Liver (tissue), 9 donors: ENCODE data around the gene RAD51B. TPM values are rescaled to one million over a fixed set of nuclear protein-coding genes. Genes with fewer than 3 reads are reported as not detected.

Experiments
- DNase-seq: peaks from one replicate; pipeline ENCODE4 v3.0.0-alpha.2; 2017; ENCODE audit warnings: low spot score
- H3K27ac ChIP-seq, 2 donors: one replicate each; pipeline ENCODE4 v1.7.0; 2013; ENCODE audit warnings: inconsistent platforms in 2 of 2, low read length in 2 of 2, control low read depth in 1 of 2, low read depth in 1 of 2, mild to moderate bottlenecking in 1 of 2
- H3K27me3 ChIP-seq, 4 donors: one replicate each; pipeline versions ENCODE4 v1.6.1 to v1.7.0; 2013; ENCODE audit warnings: low read length in 3 of 4, inconsistent platforms in 1 of 4, mild to moderate bottlenecking in 1 of 4, moderate library complexity in 1 of 4; ENCODE audit not compliant: control insufficient read depth in 4 of 4, insufficient read depth in 4 of 4
- H3K36me3 ChIP-seq, 4 donors: one replicate each; pipeline versions ENCODE4 v1.6.1 to v1.7.0; 2013; ENCODE audit warnings: low read length in 3 of 4, mild to moderate bottlenecking in 3 of 4, low read depth in 1 of 4, moderate library complexity in 1 of 4; ENCODE audit not compliant: control insufficient read depth in 4 of 4, insufficient read depth in 3 of 4
- H3K4me1 ChIP-seq, 4 donors: one replicate each; pipeline versions ENCODE4 v1.6.1 to v1.7.0; 2013; ENCODE audit warnings: low read length in 3 of 4, mild to moderate bottlenecking in 3 of 4, moderate library complexity in 1 of 4; ENCODE audit not compliant: control insufficient read depth in 4 of 4, insufficient read depth in 4 of 4
- H3K4me3 ChIP-seq, 3 donors: one replicate each; pipeline versions ENCODE4 v1.6.1 to v1.7.0; 2013; ENCODE audit warnings: low read length in 3 of 3, control low read depth in 1 of 3, low read depth in 1 of 3, mild to moderate bottlenecking in 1 of 3
- H3K9ac ChIP-seq, 2 donors: one replicate each; pipeline ENCODE4 v1.7.0; 2013; ENCODE audit warnings: low read length in 2 of 2, mild to moderate bottlenecking in 2 of 2, moderate library complexity in 2 of 2, control low read depth in 1 of 2, low read depth in 1 of 2
- H3K9me3 ChIP-seq, 4 donors: one replicate each; pipeline versions ENCODE4 v1.6.1 to v1.7.0; 2013; ENCODE audit warnings: low read length in 3 of 4; ENCODE audit not compliant: control insufficient read depth in 4 of 4
- ATF3 ChIP-seq: IDR thresholded peaks from 2 replicates; pipeline ENCODE4 v1.6.1; 2016; ENCODE audit warnings: antibody characterized with exemption
- CTCF ChIP-seq: fragments of 150-350 bp; IDR thresholded peaks from 2 replicates; pipeline ENCODE4 v1.5.1; 2017; ENCODE audit warnings: improper control_type of control experiment, low read depth, low read length; ENCODE audit not compliant: missing input control
- EGR1 ChIP-seq, 2 donors: IDR thresholded peaks; 2 replicates each; pipeline ENCODE4 v1.6.1; 2016 to 2018; ENCODE audit warnings: antibody characterized with exemption in 2 of 2, low read depth in 2 of 2
- FOXA1 ChIP-seq: IDR thresholded peaks from 2 replicates; pipeline ENCODE4 v1.6.1; 2016; ENCODE audit warnings: antibody characterized with exemption
- FOXA2 ChIP-seq: IDR thresholded peaks from 2 replicates; pipeline ENCODE4 v1.6.1; 2016; ENCODE audit warnings: antibody characterized with exemption
- GABPA ChIP-seq, 2 donors: IDR thresholded peaks in 1 of 2; conservative IDR thresholded peaks in 1 of 2; 2 replicates each; pipeline ENCODE4 v1.6.1; 2016; ENCODE audit warnings: antibody characterized with exemption in 2 of 2, mild to moderate bottlenecking in 1 of 2, moderate library complexity in 1 of 2
- HNF4A ChIP-seq, 2 donors: conservative IDR thresholded peaks; 2 replicates each; pipeline ENCODE4 v1.6.1; 2016; ENCODE audit warnings: antibody characterized with exemption in 2 of 2, mild to moderate bottlenecking in 2 of 2
- HNF4G ChIP-seq: IDR thresholded peaks from 2 replicates; pipeline ENCODE4 v1.6.1; 2016; ENCODE audit warnings: antibody characterized with exemption
- JUND ChIP-seq, 2 donors: IDR thresholded peaks; 2 replicates each; pipeline ENCODE4 v1.6.1; 2016; ENCODE audit warnings: antibody characterized with exemption in 2 of 2
- MAX ChIP-seq: IDR thresholded peaks from 2 replicates; pipeline ENCODE4 v1.6.1; 2016; ENCODE audit warnings: antibody characterized with exemption
- NR2F2 ChIP-seq: IDR thresholded peaks from 2 replicates; pipeline ENCODE4 v1.6.1; 2016; ENCODE audit warnings: antibody characterized with exemption
- RAD21 ChIP-seq, 2 donors: IDR thresholded peaks; 2 replicates each; pipeline ENCODE4 v1.6.1; 2016; ENCODE audit warnings: antibody characterized with exemption in 2 of 2, mild to moderate bottlenecking in 2 of 2
- REST ChIP-seq: IDR thresholded peaks from 2 replicates; pipeline ENCODE4 v1.6.1; 2016; ENCODE audit warnings: antibody characterized with exemption, mild to moderate bottlenecking
- RXRA ChIP-seq, 2 donors: IDR thresholded peaks; 2 replicates each; pipeline ENCODE4 v1.6.1; 2017 to 2018; ENCODE audit warnings: antibody characterized with exemption in 2 of 2, mild to moderate bottlenecking in 1 of 2
- SP1 ChIP-seq: IDR thresholded peaks from 2 replicates; pipeline ENCODE4 v1.6.1; 2018; ENCODE audit warnings: antibody characterized with exemption, mild to moderate bottlenecking
- TAF1 ChIP-seq: conservative IDR thresholded peaks from 2 replicates; pipeline ENCODE4 v1.6.1; 2016; ENCODE audit warnings: antibody characterized with exemption, mild to moderate bottlenecking
- YY1 ChIP-seq: IDR thresholded peaks from 2 replicates; pipeline ENCODE4 v1.6.1; 2016; ENCODE audit warnings: antibody characterized with exemption, mild to moderate bottlenecking
- ZBTB33 ChIP-seq: IDR thresholded peaks from 2 replicates; pipeline ENCODE4 v1.6.1; 2016; ENCODE audit warnings: antibody characterized with exemption
- WGBS: extraction: QIAGEN DNeasy Blood & Tissue Kit; methylation state at CpG from one replicate; pipeline ENCODE4 v1.1.7; 2013; 5-methylcytosine and 5-hydroxymethylcytosine counted together
- polyA plus RNA-seq, 2 donors: library from polyadenylated mRNA; stranded (reverse) in 1 of 2; unstranded in 1 of 2; fragments of 200-250 nt in 1 of 2; fragments of >200 nt in 1 of 2; fragmentation: Nextera tagmentation in 1 of 2; extraction: Ambion mirVana in 1 of 2; gene quantifications; one replicate each; pipeline versions ENCODE4 v1.2.1 to v1.2.3, GENCODE V29; 2013 to 2015
- total RNA-seq, 2 donors: library from RNA; depleted of rRNA; stranded (reverse); fragments of >200 nt; gene quantifications; one replicate each; pipeline ENCODE4 v1.2.3, GENCODE V29; 2014
- donor health status: healthy.
- donor health status: healthy.
- donor health status: healthy.
- donor health status: healthy.
- donor health status: healthy.

RAD51B gene
- total and polyA plus RNA-seq, 4 donors = 0.81 to 12.9 (median 2.4) TPM

GRCh38 chr14:68216079-68216478 lies 396.5 kb downstream of the RAD51B start:
- no peak for DNase-seq
- 82% methylated on average over 3 of the region's 3 CpGs for WGBS

GRCh38 chr14:68216957-68217356 lies 397.4 kb downstream of the RAD51B start:
- H3K4me3 ChIP-seq = no peak overlapping the region
- no peak overlapping the region for H3K9ac ChIP-seq
- no peaks in the 10 kb centered on the region for H3K27me3 ChIP-seq
- H3K4me1 ChIP-seq = peaks cover 2 to 13% (median 8%) of the 10 kb centered on the region in 4 donors
- H3K9me3 ChIP-seq = no peaks in the 10 kb centered on the region
- 98% methylated on average over 3 of the region's 3 CpGs for WGBS
- H3K27ac ChIP-seq = no peak overlapping the region
- H3K36me3 ChIP-seq = no peaks in the 10 kb centered on the region
- TF ChIP-seq ATF3 = no peak
- no peak for TF ChIP-seq GABPA (IDR thresholded peaks at IDR 0.05 in 1 of 2, conservative IDR thresholded peaks at IDR 0.05 in 1 of 2)
- TF ChIP-seq MAX = no peak
- TF ChIP-seq RXRA (IDR thresholded peaks at IDR 0.05) = no peak
- TF ChIP-seq TAF1 = no peak
- no peak for TF ChIP-seq ZBTB33
- TF ChIP-seq JUND (IDR thresholded peaks at IDR 0.05) = no peak
- no peak for TF ChIP-seq YY1
- DNase-seq = no peak

More at GRCh38 chr14:68216079-68216478, 396.5 kb downstream of the RAD51B start:
- no peaks in the 10 kb centered on the region for H3K9me3 ChIP-seq
- H3K4me3 ChIP-seq = no peak overlapping the region
- no peak overlapping the region for H3K27ac ChIP-seq
- H3K36me3 ChIP-seq = no peaks in the 10 kb centered on the region
- no peak for TF ChIP-seq TAF1
- H3K9ac ChIP-seq = no peak overlapping the region
- peaks cover 2 to 17% (median 9%) of the 10 kb centered on the region in 4 donors for H3K4me1 ChIP-seq
- H3K27me3 ChIP-seq = no peaks in the 10 kb centered on the region

GRCh38 chr14:68217791-68218340 lies 398.3 kb downstream of the RAD51B start:
- Histone ChIP-seq H3K4me3 (no peak overlapping the region), H3K9me3 (no peaks in the 10 kb centered on the region), H3K27ac (no peak overlapping the region), H3K36me3 (no peaks in the 10 kb centered on the region), H3K27me3 (no peaks in the 10 kb centered on the region), H3K9ac (no peak overlapping the region), H3K4me1 (peaks cover 2 to 8% (median 6%) of the 10 kb centered on the region in 4 donors)
- no peak for TF ChIP-seq NR2F2
- no peak for TF ChIP-seq FOXA2
- TF ChIP-seq ATF3 = no peak
- TF ChIP-seq REST = no peak
- no peak for TF ChIP-seq HNF4G
- no peak for TF ChIP-seq SP1
- TF ChIP-seq CTCF = no peak
- no peak for TF ChIP-seq EGR1 (IDR thresholded peaks at IDR 0.05; ENCODE audit: low read depth in 2 of 2)
- no peak for TF ChIP-seq HNF4A (conservative IDR thresholded peaks at IDR 0.05)
- no peak for TF ChIP-seq YY1
- no peak for TF ChIP-seq GABPA (IDR thresholded peaks at IDR 0.05 in 1 of 2, conservative IDR thresholded peaks at IDR 0.05 in 1 of 2)
- TF ChIP-seq RAD21 (IDR thresholded peaks at IDR 0.05) = no peak
- TF ChIP-seq ZBTB33 = no peak
- no peak for TF ChIP-seq FOXA1
- TF ChIP-seq RXRA (IDR thresholded peaks at IDR 0.05) = no peak
- DNase-seq = no peak
